Glomerular visceral epithelial cell (primary cell): ENCODE measurements around the gene SZT2.
"Not testable (repeated sequence)": the region's sequence is repeated elsewhere in the genome, so short reads cannot be mapped to it uniquely, and the experiment has no call there.

ENCODE experiments used
- DNase-seq: peaks from one replicate; pipeline ENCODE4 v3.0.0-alpha.2; 2016; ENCODE audit errors: extremely low spot score

The SZT2 gene

DNA sequence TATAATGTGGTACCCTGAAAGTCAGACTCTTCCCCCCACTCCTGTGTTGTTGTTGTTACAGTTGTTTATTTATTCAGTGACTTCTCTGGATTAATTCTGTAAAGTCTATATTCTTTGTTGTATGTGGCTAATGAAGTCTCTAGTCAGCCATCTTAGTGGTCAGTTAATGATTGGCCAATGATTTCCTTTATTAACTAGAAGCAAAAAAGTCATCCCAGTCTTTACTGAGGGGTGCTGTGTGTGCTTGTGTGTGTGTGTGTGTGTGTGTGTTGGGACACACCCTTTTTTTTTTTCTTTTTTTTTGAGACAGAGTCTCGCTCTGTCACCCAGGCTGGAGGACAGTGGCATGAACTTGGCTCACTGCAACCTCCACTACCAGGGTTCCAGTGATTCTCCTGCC lies 101.4 kb downstream of the SZT2 start:
- peak; percentile 29 for DNase-seq

DNA sequence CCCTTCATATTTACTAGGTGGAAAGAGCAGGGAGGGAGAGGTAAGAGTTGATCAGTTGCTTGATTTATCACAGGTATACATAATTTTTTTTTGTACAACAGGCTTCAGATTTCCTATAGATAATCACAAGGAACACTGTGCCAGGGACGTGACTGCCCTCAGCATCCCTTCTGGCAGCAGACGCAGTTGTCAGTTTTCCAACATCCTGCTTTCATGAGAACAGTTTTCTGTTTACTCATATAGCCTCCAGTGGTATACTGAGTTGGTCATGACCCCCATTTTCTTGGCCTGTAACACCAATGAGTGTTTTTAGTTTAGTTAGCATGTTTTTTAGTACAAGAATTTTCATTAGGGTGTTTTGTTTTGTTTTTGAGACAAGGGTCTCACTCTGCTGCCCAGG lies 103.1 kb downstream of the SZT2 start:
- no peak for DNase-seq

DNA sequence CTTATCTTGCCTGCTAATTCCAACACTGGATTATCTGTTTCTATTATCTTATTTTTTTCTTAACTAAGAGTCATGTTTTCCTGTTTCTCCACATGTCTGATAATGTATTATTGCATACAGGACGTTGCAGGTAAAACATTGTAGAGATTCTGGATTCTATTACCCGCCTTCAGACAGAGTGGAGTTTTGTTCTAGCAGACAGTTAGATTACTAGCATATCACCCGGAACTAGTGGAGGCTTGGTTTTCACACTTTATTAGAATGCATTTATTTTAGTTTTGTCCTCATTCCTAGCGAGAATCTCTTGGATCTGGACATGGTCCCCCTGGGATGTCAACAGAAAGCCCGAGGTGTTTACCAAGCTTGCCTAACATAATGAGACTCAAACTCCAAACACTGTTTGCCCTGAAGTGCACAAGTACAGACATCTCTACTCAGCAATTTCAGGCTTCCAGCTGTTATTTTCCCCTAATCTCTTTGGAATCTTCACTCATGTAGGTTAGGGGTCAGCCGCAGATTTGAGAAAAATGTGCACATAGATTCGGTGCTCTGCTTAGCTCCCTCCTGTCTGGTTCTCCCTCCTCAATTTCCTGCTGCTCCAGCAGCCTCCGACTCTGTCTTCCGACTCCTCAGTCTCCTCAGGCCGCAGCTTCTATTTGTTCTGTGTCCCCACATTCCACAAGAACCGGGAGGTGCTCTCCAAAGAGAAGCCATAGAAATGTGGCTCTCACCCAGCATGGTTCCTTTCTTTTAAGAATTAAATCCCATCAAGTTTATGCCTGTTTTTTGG lies 104.2 kb downstream of the SZT2 start:
- no peak for DNase-seq

DNA sequence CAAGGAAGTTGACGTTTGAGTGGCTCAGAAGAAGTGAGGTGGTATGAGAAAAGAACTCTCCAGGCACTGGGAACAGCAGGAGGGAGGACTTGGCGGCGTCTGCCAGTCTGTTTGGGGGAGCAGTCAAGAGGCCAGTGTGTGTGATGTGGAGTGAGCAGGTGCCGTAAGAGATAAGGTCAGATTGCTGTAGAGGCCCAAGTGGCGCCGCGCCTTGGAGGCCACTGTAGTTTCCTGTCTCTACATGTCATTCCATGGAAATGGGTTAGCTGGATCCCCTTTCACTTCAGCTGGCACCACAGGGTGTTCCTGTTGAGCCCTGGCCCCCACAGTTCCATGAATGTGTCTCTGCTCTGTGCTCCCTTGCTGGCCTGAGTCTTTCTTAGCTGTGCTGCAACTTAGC lies 105.5 kb downstream of the SZT2 start:
- no peak for DNase-seq

DNA sequence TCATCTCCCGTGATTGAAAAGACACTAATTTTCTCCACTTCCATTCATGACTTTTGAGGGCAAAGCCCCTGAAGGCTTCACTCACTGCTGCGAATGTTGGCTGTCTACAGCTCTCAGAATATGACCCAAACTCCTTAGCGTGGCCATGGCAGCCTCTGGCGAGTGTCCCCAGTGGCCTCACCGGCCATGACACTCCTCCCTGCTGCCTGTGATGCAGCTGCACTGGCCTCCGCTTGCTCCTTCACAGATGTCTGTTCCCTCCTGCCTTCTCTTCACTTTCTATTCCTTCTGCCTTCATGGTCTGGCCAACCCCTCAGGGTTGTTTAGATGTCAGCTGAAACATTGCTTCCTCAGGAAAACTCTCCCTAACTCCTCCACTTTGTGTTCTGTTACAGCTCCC lies 110.2 kb downstream of the SZT2 start:
- no peak for DNase-seq

DNA sequence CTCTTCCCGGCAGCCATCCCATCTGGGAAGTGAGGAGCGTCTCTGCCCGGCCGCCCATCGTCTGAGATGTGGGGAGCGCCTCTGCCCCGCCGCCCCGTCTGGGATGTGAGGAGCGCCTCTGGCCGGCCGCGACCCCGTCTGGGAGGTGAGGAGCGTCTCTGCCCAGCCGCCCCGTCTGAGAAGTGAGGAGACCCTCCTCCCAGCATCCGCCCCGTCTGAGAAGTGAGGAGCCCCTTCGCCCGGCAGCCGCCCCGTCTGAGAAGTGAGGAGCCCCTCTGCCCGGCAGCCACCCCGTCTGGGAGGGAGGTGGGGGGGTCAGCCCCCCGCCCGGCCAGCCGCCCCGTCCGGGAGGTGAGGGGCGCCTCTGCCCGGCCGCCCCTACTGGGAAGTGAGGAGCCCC lies 112.1 kb downstream of the SZT2 start:
- DNase-seq = not testable (repeated sequence)

DNA sequence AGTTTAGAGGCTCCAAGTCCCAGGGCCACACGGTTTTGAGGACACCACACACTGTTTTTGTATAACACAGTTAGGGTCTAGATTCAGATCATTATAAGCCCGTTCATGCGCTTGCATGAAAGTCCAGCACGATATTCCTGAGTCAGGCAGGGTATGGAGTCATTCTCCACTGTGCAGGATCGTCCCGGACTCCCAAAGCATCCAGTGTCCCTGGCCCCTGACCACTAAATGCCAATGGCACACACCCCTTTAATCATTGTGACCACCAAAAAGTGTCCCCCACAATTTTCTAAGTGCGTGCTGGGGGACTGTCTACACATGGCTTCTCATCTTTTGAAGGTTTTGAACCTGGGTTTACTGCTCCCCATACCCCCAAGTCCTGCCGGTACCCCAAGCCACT lies 113.8 kb downstream of the SZT2 start:
- DNase-seq = no peak
